PC-3 (cell line): Measurements from ENCODE around the gene LRP1B. TPM values are rescaled to one million over a fixed set of nuclear protein-coding genes. Genes with fewer than 3 reads are reported as not detected.

Experiments used
- ATAC-seq: fragments of 200-7000 bp; cut with Tn5 transposase; 2 replicates; pipeline ENCODE4 v1.9.1; 2020; ENCODE audit warnings: mild to moderate bottlenecking, moderate library complexity
- BruUV-seq: library from RNA; stranded (reverse); fragments of 400-500 nt; replicated peaks from 2 replicates; lab custom pipeline; 2021; lab: Mats Ljungman, UMichigan
- CTCF ChIA-PET: fragments of 300-600 bp; sonication (Branson Sonifier 250); formaldehyde crosslinking; loops from one replicate; lab custom pipeline; 2022; ENCODE audit warnings: antibody characterized with exemption; lab: Charles Lee
- POLR2A ChIA-PET: fragments of 300-600 bp; sonication (Branson Sonifier 250); formaldehyde crosslinking; loops from one replicate; lab custom pipeline; 2022; ENCODE audit warnings: antibody characterized with exemption; ENCODE audit not compliant: unreplicated experiment; lab: Charles Lee
- DNase-seq: peaks from one replicate; pipeline ENCODE4 v3.0.0-alpha.2; 2015
- H2AFZ ChIP-seq: fragments of 300-600 bp; sonication (generic); 2 replicates; pipeline ENCODE4 v1.6.0; 2016; ENCODE audit warnings: antibody characterized with exemption, low read length
- H3F3A ChIP-seq: fragments of 300-600 bp; sonication (generic); one replicate; pipeline ENCODE4 v1.6.0; 2017; ENCODE audit warnings: antibody characterized with exemption, low read length, control low read depth, mild to moderate bottlenecking; ENCODE audit not compliant: unreplicated experiment
- H3K27ac ChIP-seq: fragments of 300-600 bp; sonication (generic); 2 replicates; pipeline ENCODE4 v1.5.1; 2016; ENCODE audit warnings: mild to moderate bottlenecking, low read length
- H3K27me3 ChIP-seq: fragments of 300-600 bp; sonication (generic); 2 replicates; pipeline ENCODE4 v1.6.1; 2016; ENCODE audit warnings: low read length, mixed read lengths
- H3K36me3 ChIP-seq: fragments of 300-600 bp; sonication (generic); 2 replicates; pipeline ENCODE4 v1.6.1; 2016; ENCODE audit warnings: low read depth, mixed run types, low read length, mixed read lengths
- H3K4me1 ChIP-seq: fragments of 300-600 bp; sonication (generic); 2 replicates; pipeline ENCODE4 v1.5.1; 2016; ENCODE audit warnings: low read length; ENCODE audit not compliant: insufficient read depth
- H3K4me2 ChIP-seq: fragments of 300-600 bp; sonication (generic); 2 replicates; pipeline ENCODE4 v1.6.0; 2016; ENCODE audit warnings: low read length
- H3K4me3 ChIP-seq: fragments of 300-600 bp; sonication (generic); 2 replicates; pipeline ENCODE4 v1.5.1; 2016; ENCODE audit warnings: mild to moderate bottlenecking, low read length, mixed read lengths
- H3K79me2 ChIP-seq: fragments of 300-600 bp; sonication (generic); 2 replicates; pipeline ENCODE4 v1.6.1; 2017; ENCODE audit warnings: low read length, mixed read lengths
- H3K9ac ChIP-seq: fragments of 300-600 bp; sonication (generic); 2 replicates; pipeline ENCODE4 v1.6.0; 2016; ENCODE audit warnings: mild to moderate bottlenecking, low read length
- H3K9me2 ChIP-seq: fragments of 300-600 bp; sonication (generic); replicated peaks from 2 replicates; pipeline ENCODE4 v1.6.1; 2016; ENCODE audit warnings: mixed run types, low read length, mixed read lengths
- H3K9me3 ChIP-seq: fragments of 300-600 bp; sonication (generic); 2 replicates; pipeline ENCODE4 v1.6.1; 2016; ENCODE audit warnings: low read length, mixed read lengths
- H4K20me1 ChIP-seq: fragments of 300-600 bp; sonication (generic); 2 replicates; pipeline ENCODE4 v1.6.1; 2016; ENCODE audit warnings: low read length, mixed read lengths
- EZH2 ChIP-seq: fragments of 300-600 bp; sonication (generic); IDR thresholded peaks from one replicate; pipeline ENCODE4 v1.6.1; 2017; ENCODE audit warnings: antibody characterized with exemption, mild to moderate bottlenecking, low read length; ENCODE audit not compliant: unreplicated experiment
- EZH2phosphoT487 ChIP-seq: fragments of 300-600 bp; sonication (generic); IDR thresholded peaks from 2 replicates; pipeline ENCODE4 v1.6.1; 2018; ENCODE audit warnings: mild to moderate bottlenecking, antibody characterized with exemption, low read length, borderline replicate concordance
- intact Hi-C: fragments of 100-400 bp; cut with micrococcal nuclease; formaldehyde crosslinking; loops from 2 replicates; pipeline ENCODE4 v1.9.0; 2023
- total RNA-seq: library from RNA; depleted of rRNA; stranded (reverse); fragments of >200 nt; gene quantifications from 2 replicates; pipeline ENCODE4 v1.2.3, GENCODE V29; 2014
- TF ChIP-seq, protein P1 (sequence below): fragments of 300-600 bp; sonication (generic); conservative IDR thresholded peaks from 2 replicates; pipeline ENCODE4 v1.5.1; 2017; ENCODE audit warnings: antibody characterized with exemption, low read depth, mild to moderate bottlenecking, low read length

The LRP1B gene
- total RNA-seq, 1 experiment from 2014 or later, result 0.04 TPM

- H3K9ac ChIP-seq, result no peak overlapping the region
- no peak overlapping the region for H3K27ac ChIP-seq
- no peaks in the 10 kb centered on the region for H4K20me1 ChIP-seq
- ChIA-PET POLR2A (no interaction called here), CTCF (no interaction called here)
- TF ChIP-seq, protein P1, sequence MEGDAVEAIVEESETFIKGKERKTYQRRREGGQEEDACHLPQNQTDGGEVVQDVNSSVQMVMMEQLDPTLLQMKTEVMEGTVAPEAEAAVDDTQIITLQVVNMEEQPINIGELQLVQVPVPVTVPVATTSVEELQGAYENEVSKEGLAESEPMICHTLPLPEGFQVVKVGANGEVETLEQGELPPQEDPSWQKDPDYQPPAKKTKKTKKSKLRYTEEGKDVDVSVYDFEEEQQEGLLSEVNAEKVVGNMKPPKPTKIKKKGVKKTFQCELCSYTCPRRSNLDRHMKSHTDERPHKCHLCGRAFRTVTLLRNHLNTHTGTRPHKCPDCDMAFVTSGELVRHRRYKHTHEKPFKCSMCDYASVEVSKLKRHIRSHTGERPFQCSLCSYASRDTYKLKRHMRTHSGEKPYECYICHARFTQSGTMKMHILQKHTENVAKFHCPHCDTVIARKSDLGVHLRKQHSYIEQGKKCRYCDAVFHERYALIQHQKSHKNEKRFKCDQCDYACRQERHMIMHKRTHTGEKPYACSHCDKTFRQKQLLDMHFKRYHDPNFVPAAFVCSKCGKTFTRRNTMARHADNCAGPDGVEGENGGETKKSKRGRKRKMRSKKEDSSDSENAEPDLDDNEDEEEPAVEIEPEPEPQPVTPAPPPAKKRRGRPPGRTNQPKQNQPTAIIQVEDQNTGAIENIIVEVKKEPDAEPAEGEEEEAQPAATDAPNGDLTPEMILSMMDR, result no peak
- TF ChIP-seq EZH2, result no peak
- no peak for TF ChIP-seq EZH2phosphoT487
- H3K9me3 ChIP-seq, result no peaks in the 10 kb centered on the region
- no TSS peak for BruUV-seq
- intact Hi-C loops, result no loop called here
- no peaks in the 10 kb centered on the region for H3K9me2 ChIP-seq
- no peaks in the 10 kb centered on the region for H3K79me2 ChIP-seq
- H3F3A ChIP-seq, result no peaks in the 10 kb centered on the region
- no peaks in the 10 kb centered on the region for H3K27me3 ChIP-seq
- H2AFZ ChIP-seq, result no peak overlapping the region
- H3K36me3 ChIP-seq, result no peaks in the 10 kb centered on the region
- no peaks in the 10 kb centered on the region for H3K4me1 ChIP-seq
- H3K4me3 ChIP-seq, result no peak overlapping the region
- ATAC-seq (no peak), DNase-seq (no peak)
- H3K4me2 ChIP-seq, result no peak overlapping the region
Observed at GRCh38 chr2:141029428-141030078, 1101.3 kb downstream of the LRP1B start.

- ChIA-PET POLR2A (interaction anchor here (1.1 kb wide), 1 partner anchor 1641 kb away, joined by 3 read pairs; no protein-coding TSS in a partner anchor), CTCF (interaction anchor here (0.6 kb wide), 1 partner anchor 248 kb away, joined by 3 read pairs; no protein-coding TSS in a partner anchor)
- H3K27ac ChIP-seq, result no peak overlapping the region
- no peak overlapping the region for H3K4me2 ChIP-seq
- no peaks in the 10 kb centered on the region for H3F3A ChIP-seq
- peak; percentile 30 for DNase-seq
- no peak overlapping the region for H3K9ac ChIP-seq
- H3K4me1 ChIP-seq, result no peaks in the 10 kb centered on the region
- no peaks in the 10 kb centered on the region for H3K27me3 ChIP-seq
- no peaks in the 10 kb centered on the region for H3K79me2 ChIP-seq
- H3K9me2 ChIP-seq, result no peaks in the 10 kb centered on the region
- peak; percentile 33; the same call in 1 of the 2 replicates for ATAC-seq
- no peak overlapping the region for H3K4me3 ChIP-seq
- intact Hi-C loops, result no loop called here
- no peak for TF ChIP-seq EZH2phosphoT487
- TF ChIP-seq, protein P1, result no peak
- TF ChIP-seq EZH2, result no peak
- no TSS peak for BruUV-seq
- no peak overlapping the region for H2AFZ ChIP-seq
- H3K9me3 ChIP-seq, result no peaks in the 10 kb centered on the region
- no peaks in the 10 kb centered on the region for H3K36me3 ChIP-seq
- no peaks in the 10 kb centered on the region for H4K20me1 ChIP-seq
Observed at GRCh38 chr2:141027221-141027620, 1103.6 kb downstream of the LRP1B start.

- H3K27me3 ChIP-seq, result no peaks in the 10 kb centered on the region
- TF ChIP-seq EZH2phosphoT487 (no peak), EZH2 (no peak)
- TF ChIP-seq, protein P1, result no peak
- DNase-seq, result no peak
- H2AFZ ChIP-seq, result no peak overlapping the region
- POLR2A ChIA-PET, result no interaction called here
- no peaks in the 10 kb centered on the region for H3F3A ChIP-seq
- no peaks in the 10 kb centered on the region for H3K9me2 ChIP-seq
- intact Hi-C loops, result no loop called here
- peaks cover 18% of the 10 kb centered on the region for H3K4me1 ChIP-seq
- peak overlapping the region; percentile 41 for H3K27ac ChIP-seq
- ATAC-seq, result no peak
- CTCF ChIA-PET, result no interaction called here
- no peak overlapping the region for H3K9ac ChIP-seq
- H3K4me3 ChIP-seq, result no peak overlapping the region
- H3K36me3 ChIP-seq, result no peaks in the 10 kb centered on the region
- no peaks in the 10 kb centered on the region for H3K79me2 ChIP-seq
- no TSS peak for BruUV-seq
- H3K9me3 ChIP-seq, result no peaks in the 10 kb centered on the region
- no peaks in the 10 kb centered on the region for H4K20me1 ChIP-seq
- peak overlapping the region; percentile 21; the same call in 1 of the 2 replicates for H3K4me2 ChIP-seq
Observed at GRCh38 chr2:141021611-141022010, 1109.2 kb downstream of the LRP1B start.
